HCT116 (cell line): ENCODE data around the gene TMEM63B. TPM values are rescaled to one million over a fixed set of nuclear protein-coding genes. Genes with fewer than 3 reads are reported as not detected.

Experiments
- ATAC-seq: fragments of 200-7000 bp; cut with Tn5 transposase; 2 replicates; pipeline ENCODE4 v1.9.1; 2020; ENCODE audit warnings: mild to moderate bottlenecking, moderate library complexity
- BruUV-seq: library from RNA; stranded (reverse); fragments of 400-500 nt; replicated peaks from 2 replicates; lab custom pipeline; 2021; lab: Mats Ljungman, UMichigan
- CTCF ChIA-PET: fragments of 300-600 bp; sonication (Branson Sonifier 250); formaldehyde crosslinking; loops from one replicate; lab custom pipeline; 2021; ENCODE audit warnings: antibody characterized with exemption; lab: Charles Lee
- POLR2A ChIA-PET: fragments of 300-600, 350-600 bp; sonication (Branson Sonifier 250); formaldehyde crosslinking; loops from one replicate; lab custom pipeline; 2021; ENCODE audit warnings: antibody characterized with exemption; lab: Charles Lee
- RAD21 ChIA-PET, 2 experiments: fragments of 300-600 bp; sonication (Branson Sonifier 250); formaldehyde crosslinking; loops; one replicate each; lab custom pipeline; 2023; ENCODE audit warnings: low total read pairs in 2 of 2; ENCODE audit not compliant: uncharacterized antibody in 2 of 2, unreplicated experiment in 2 of 2, low non-redundant PET in 1 of 2; lab: Charles Lee
- DNase-seq: peaks from one replicate; pipeline ENCODE4 v3.0.0-alpha.2; 2010; ENCODE audit warnings: low read depth, low spot score
- H2AFZ ChIP-seq: fragments of 200-600 bp; shearing (Covaris generic), sonication (generic); 2 replicates; pipeline ENCODE4 v1.6.1; 2017; ENCODE audit warnings: low read depth, mixed run types, mixed read lengths, antibody characterized with exemption, low read length; ENCODE audit not compliant: poor library complexity, severe bottlenecking
- H3K27ac ChIP-seq: 2 replicates; pipeline ENCODE4 v1.5.1; 2012; ENCODE audit warnings: low read depth, low read length
- H3K27me3 ChIP-seq: fragments of 200-600 bp; sonication (generic); 2 replicates; pipeline ENCODE4 v1.6.1; 2016; ENCODE audit warnings: mixed run types, low read length, mixed read lengths; ENCODE audit not compliant: insufficient read depth
- H3K36me3 ChIP-seq, 2 experiments: fragments of 200-500 bp in 1 of 2; fragments of 200-600 bp in 1 of 2; sonication (Bioruptor generic) in 1 of 2; sonication (generic) in 1 of 2; 2 replicates each; pipeline versions ENCODE4 v1.5.1 to v1.6.1; 2014 to 2016; ENCODE audit warnings: low read length in 2 of 2, inconsistent platforms in 1 of 2, mixed read lengths in 1 of 2, mixed run types in 1 of 2; ENCODE audit not compliant: insufficient read depth in 2 of 2, control insufficient read depth in 1 of 2
- H3K4me1 ChIP-seq, 2 experiments: fragments of 200-600 bp in 1 of 2; sonication (generic) in 1 of 2; 2 replicates each; pipeline versions ENCODE4 v1.5.1 to v1.6.1; 2012 to 2017; ENCODE audit warnings: low read length in 2 of 2, inconsistent platforms in 1 of 2, mild to moderate bottlenecking in 1 of 2, mixed read lengths in 1 of 2, mixed run types in 1 of 2, moderate library complexity in 1 of 2; ENCODE audit not compliant: insufficient read depth in 2 of 2, control insufficient read depth in 1 of 2
- H3K4me2 ChIP-seq: fragments of 200-600 bp; sonication (generic); 2 replicates; pipeline ENCODE4 v1.6.1; 2017; ENCODE audit warnings: mixed run types, low read length, mixed read lengths
- H3K4me3 ChIP-seq, 2 experiments: fragments of 200-600 bp in 1 of 2; sonication (generic) in 1 of 2; replicated peaks in 1 of 2; 2 replicates each; pipeline ENCODE4 v1.5.1; 2011 to 2016; ENCODE audit warnings: low read length in 2 of 2, control low read depth in 1 of 2, low read depth in 1 of 2, mild to moderate bottlenecking in 1 of 2, mixed read lengths in 1 of 2, mixed run types in 1 of 2
- H3K79me2 ChIP-seq: fragments of 200-600 bp; sonication (generic); 2 replicates; pipeline ENCODE4 v1.6.1; 2017; ENCODE audit warnings: mild to moderate bottlenecking, mixed run types, low read length, moderate library complexity, mixed read lengths; ENCODE audit not compliant: insufficient read depth
- H3K9ac ChIP-seq: fragments of 200-600 bp; sonication (generic); 2 replicates; pipeline ENCODE4 v1.6.1; 2016; ENCODE audit warnings: low read length, mixed read lengths
- H3K9me2 ChIP-seq: fragments of 200-600 bp; sonication (generic), shearing (Covaris generic); 2 replicates; pipeline ENCODE4 v1.6.1; 2017; ENCODE audit warnings: mixed run types, mild to moderate bottlenecking, moderate library complexity; ENCODE audit not compliant: insufficient read depth
- H3K9me3 ChIP-seq, 2 experiments: fragments of 200-500 bp in 1 of 2; fragments of 200-600 bp in 1 of 2; sonication (Bioruptor generic) in 1 of 2; sonication (generic) in 1 of 2; 2 replicates each; pipeline ENCODE4 v1.6.1; 2014 to 2017; ENCODE audit warnings: low read length in 2 of 2, mixed read lengths in 2 of 2, inconsistent platforms in 1 of 2, low read depth in 1 of 2, mild to moderate bottlenecking in 1 of 2, mixed run types in 1 of 2, moderate library complexity in 1 of 2; ENCODE audit not compliant: control insufficient read depth in 1 of 2, insufficient read depth in 1 of 2
- H4K20me1 ChIP-seq: fragments of 200-600 bp; sonication (generic), shearing (Covaris generic); 2 replicates; pipeline ENCODE4 v1.6.1; 2017; ENCODE audit warnings: mixed run types, mild to moderate bottlenecking, moderate library complexity; ENCODE audit not compliant: insufficient read depth
- ATF3 ChIP-seq: IDR thresholded peaks from 2 replicates; pipeline ENCODE4 v1.6.1; 2012
- CBX3 ChIP-seq: IDR thresholded peaks from 2 replicates; pipeline ENCODE4 v1.6.1; 2012; ENCODE audit warnings: low read depth
- ELF1 ChIP-seq: IDR thresholded peaks from 2 replicates; pipeline ENCODE4 v1.6.1; 2012; ENCODE audit warnings: low read depth, borderline replicate concordance
- EZH2 ChIP-seq: fragments of 200-600 bp; sonication (generic); IDR thresholded peaks from 2 replicates; pipeline ENCODE4 v1.6.1; 2017; ENCODE audit warnings: antibody characterized with exemption, mixed run types
- EZH2phosphoT487 ChIP-seq: fragments of 200-600 bp; IDR thresholded peaks from 2 replicates; pipeline ENCODE4 v1.6.1; 2018; ENCODE audit warnings: antibody characterized with exemption, borderline replicate concordance
- FOSL1 ChIP-seq: IDR thresholded peaks from 2 replicates; pipeline ENCODE4 v1.6.1; 2012; ENCODE audit warnings: low read depth
- POLR2A ChIP-seq: IDR thresholded peaks from 2 replicates; pipeline ENCODE4 v1.7.0; 2011; ENCODE audit warnings: borderline replicate concordance; ENCODE audit not compliant: insufficient read depth, insufficient read length; ENCODE audit errors: extremely low read depth
- POLR2AphosphoS5 ChIP-seq: IDR thresholded peaks from 2 replicates; pipeline ENCODE4 v1.6.1; 2011; ENCODE audit warnings: mild to moderate bottlenecking, low read depth, low read length, moderate library complexity
- SP1 ChIP-seq: IDR thresholded peaks from 2 replicates; pipeline ENCODE4 v1.6.1; 2012; ENCODE audit warnings: low read depth
- TCF7L2 ChIP-seq: IDR thresholded peaks from 2 replicates; pipeline ENCODE4 v1.7.0; 2011; ENCODE audit warnings: borderline replicate concordance, inconsistent platforms; ENCODE audit not compliant: insufficient read depth, insufficient read length; ENCODE audit errors: extremely low read depth
- ZBTB33 ChIP-seq: IDR thresholded peaks from 2 replicates; pipeline ENCODE4 v1.6.1; 2011; ENCODE audit warnings: mild to moderate bottlenecking, low read length, moderate library complexity; ENCODE audit not compliant: insufficient replicate concordance; ENCODE audit errors: extremely low read depth
- ZNF274 ChIP-seq: fragments of 200-500 bp; sonication (Bioruptor generic); IDR thresholded peaks from 2 replicates; pipeline ENCODE4 v1.6.1; 2014; ENCODE audit warnings: mild to moderate bottlenecking, low read depth, low read length, inconsistent platforms
- intact Hi-C: fragments of 100-400 bp; cut with micrococcal nuclease; formaldehyde crosslinking; loops from 2 replicates; pipeline ENCODE4 v1.10.0; 2022
- total RNA-seq: library from RNA; stranded (reverse); gene quantifications from one replicate; pipeline ENCODE4 v1.2.1, GENCODE V29; 2021; ENCODE audit not compliant: unreplicated experiment
- TF ChIP-seq, protein P1 (sequence below): IDR thresholded peaks from 2 replicates; pipeline ENCODE4 v1.6.1; 2012
- TF ChIP-seq, protein P2 (sequence below), 3 experiments: fragments of 200-600 bp in 1 of 3; sonication (generic) in 1 of 3; IDR thresholded peaks in 2 of 3; conservative IDR thresholded peaks in 1 of 3; 2 replicates each; pipeline ENCODE4 v1.5.1; 2012 to 2017; ENCODE audit warnings: low read depth in 2 of 3, low read length in 2 of 3, antibody characterized with exemption in 1 of 3, borderline replicate concordance in 1 of 3, control low read depth in 1 of 3, mild to moderate bottlenecking in 1 of 3, mixed read lengths in 1 of 3, mixed run types in 1 of 3, moderate library complexity in 1 of 3; ENCODE audit not compliant: insufficient read depth in 1 of 3

The TMEM63B gene
- total RNA-seq, 1 experiment from 2014 or later, result 58.2 TPM

GRCh38 chr6:44166591-44167184 is 39.3 kb downstream of the TMEM63B start:
- peaks cover 0 to 6% of the 10 kb centered on the region in 2 experiments; a peak in 2 of 4 replicates for H3K4me1 ChIP-seq
- DNase-seq (no peak), ATAC-seq (no peak)
- H2AFZ ChIP-seq, result no peak overlapping the region
- no peaks in the 10 kb centered on the region for H3K36me3 ChIP-seq
- H3K9me3 ChIP-seq, result no peaks in the 10 kb centered on the region
- no peaks in the 10 kb centered on the region for H3K9me2 ChIP-seq
- H3K4me3 ChIP-seq, result no peak overlapping the region
- ChIA-PET RAD21 (no interaction called here), CTCF (no interaction called here)
- no peak overlapping the region for H3K9ac ChIP-seq
- intact Hi-C loops, result no loop called here
- H3K27me3 ChIP-seq, result peaks cover 12% of the 10 kb centered on the region
- no TSS peak for BruUV-seq
- H4K20me1 ChIP-seq, result no peaks in the 10 kb centered on the region
- no peak overlapping the region for H3K4me2 ChIP-seq
- H3K79me2 ChIP-seq, result no peaks in the 10 kb centered on the region
- TF ChIP-seq ZNF274 (no peak), ELF1 (no peak), POLR2A (no peak), EZH2phosphoT487 (no peak), ATF3 (no peak), EZH2 (no peak), CBX3 (no peak), POLR2AphosphoS5 (no peak), TCF7L2 (no peak), SP1 (no peak), ZBTB33 (no peak), FOSL1 (no peak)
- TF ChIP-seq, protein P1, sequence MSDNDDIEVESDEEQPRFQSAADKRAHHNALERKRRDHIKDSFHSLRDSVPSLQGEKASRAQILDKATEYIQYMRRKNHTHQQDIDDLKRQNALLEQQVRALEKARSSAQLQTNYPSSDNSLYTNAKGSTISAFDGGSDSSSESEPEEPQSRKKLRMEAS, result no peak
- TF ChIP-seq, protein P2, sequence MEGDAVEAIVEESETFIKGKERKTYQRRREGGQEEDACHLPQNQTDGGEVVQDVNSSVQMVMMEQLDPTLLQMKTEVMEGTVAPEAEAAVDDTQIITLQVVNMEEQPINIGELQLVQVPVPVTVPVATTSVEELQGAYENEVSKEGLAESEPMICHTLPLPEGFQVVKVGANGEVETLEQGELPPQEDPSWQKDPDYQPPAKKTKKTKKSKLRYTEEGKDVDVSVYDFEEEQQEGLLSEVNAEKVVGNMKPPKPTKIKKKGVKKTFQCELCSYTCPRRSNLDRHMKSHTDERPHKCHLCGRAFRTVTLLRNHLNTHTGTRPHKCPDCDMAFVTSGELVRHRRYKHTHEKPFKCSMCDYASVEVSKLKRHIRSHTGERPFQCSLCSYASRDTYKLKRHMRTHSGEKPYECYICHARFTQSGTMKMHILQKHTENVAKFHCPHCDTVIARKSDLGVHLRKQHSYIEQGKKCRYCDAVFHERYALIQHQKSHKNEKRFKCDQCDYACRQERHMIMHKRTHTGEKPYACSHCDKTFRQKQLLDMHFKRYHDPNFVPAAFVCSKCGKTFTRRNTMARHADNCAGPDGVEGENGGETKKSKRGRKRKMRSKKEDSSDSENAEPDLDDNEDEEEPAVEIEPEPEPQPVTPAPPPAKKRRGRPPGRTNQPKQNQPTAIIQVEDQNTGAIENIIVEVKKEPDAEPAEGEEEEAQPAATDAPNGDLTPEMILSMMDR (IDR thresholded peaks at IDR 0.05 in 2 of 3, conservative IDR thresholded peaks at IDR 0.05 in 1 of 3; ENCODE audit: borderline replicate concordance in 1 of 3, insufficient read depth in 1 of 3, low read depth in 2 of 3, low read length in 2 of 3), result no peak
- TF ChIP-seq, all 23 proteins: peak for 0
- H3K27ac ChIP-seq, result no peak overlapping the region
- POLR2A ChIA-PET, result no interaction called here
